HG03139 (cell line): Measurements from ENCODE around the gene FGFRL1.

Experiments used
- ATAC-seq: cut with Tn5 transposase; IDR thresholded peaks from one replicate; pipeline ENCODE4 v1.9.1; 2021; ENCODE audit not compliant: unreplicated experiment

Gene FGFRL1

GRCh38 chr4:1011022-1011665 is at the start of gene FGFRL1:
Gene FGFRL1, plus strand, starts transcription at chr4:1011626. Its CDS starts 860 bp downstream, at chr4:1012486.
- ATAC-seq, result peak; percentile 37

GRCh38 chr4:962231-963208 is 48.9 kb upstream of the FGFRL1 start:
- ATAC-seq, result no peak

DNA sequence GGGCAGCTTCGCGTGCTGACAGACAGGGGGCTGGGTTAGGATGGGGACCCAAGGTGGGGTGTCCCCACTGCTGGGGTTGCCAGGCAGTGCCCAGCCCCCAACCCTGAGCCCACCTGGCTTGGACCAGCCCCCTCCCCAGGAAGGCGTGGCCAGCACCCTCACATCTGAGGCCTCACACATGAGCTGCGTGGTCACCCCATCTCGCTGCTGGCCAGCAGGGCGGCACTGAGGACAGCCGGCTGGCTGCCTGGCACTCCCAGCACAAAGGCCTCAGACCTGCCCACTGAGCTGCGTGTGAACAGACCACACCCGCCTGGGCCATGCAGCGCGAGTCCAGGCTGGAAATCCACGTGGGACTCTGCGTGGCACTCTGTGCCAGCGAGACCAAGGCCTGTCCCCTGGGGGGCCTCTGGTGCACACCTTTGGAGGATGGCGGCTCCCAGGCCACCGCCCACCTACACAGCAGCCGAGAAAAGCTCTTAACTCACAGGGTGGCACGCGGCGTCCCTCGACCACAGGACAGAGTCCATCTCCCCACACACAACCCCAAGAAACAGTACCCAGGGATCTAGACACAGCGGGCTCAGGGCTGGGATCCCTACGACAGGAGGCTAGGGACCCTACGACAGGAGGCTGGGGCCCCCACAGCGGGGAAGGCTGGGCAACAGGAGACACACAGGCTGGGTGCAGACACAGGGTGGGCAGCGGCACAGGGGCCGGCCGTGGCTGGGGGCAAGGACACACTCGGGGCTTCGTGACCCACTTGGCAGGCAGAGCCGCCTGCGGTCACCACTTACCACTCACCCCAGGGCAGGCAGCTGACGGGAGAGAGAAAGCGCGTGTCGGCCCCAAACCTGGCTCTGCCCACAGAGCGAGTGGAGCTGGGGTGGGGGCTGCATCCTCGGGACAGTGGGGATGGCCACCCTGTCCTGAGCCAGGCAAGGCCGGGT is 47.9 kb upstream of the FGFRL1 start:
- no peak for ATAC-seq

DNA sequence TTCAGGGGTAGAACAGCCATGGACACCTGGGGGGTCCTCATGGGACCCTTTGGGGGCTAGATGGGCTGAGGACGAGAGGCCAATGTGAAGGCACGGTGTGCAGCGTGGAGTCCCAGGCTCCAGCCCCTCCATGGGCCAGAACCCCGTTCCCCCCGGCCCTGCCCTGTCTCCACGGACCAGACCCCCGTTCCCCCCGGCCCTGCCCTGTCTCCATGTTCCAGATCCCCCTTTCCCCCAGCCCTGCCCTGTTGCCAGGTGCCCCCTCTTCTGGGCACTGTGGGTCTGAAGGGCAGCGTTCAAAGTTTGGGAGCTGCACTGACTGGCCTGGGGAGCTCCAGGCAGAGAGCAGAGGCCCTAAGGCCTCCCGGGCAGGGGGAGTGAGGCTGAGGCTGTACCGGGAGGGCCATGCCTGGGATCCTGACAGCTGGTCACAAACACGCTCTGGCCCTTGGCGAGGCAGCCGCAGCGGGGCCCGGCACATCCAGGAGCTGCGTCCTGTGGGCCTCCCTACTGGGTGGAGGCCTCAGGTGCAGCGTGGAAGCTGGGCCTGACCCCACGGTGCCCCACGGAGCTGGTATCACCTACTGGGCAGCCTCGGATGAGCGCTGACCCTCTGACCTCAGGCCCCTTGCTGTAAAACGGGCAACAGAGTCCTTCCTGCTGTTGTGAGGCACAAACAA is 46.9 kb upstream of the FGFRL1 start:
- ATAC-seq, result no peak

- ATAC-seq, result no peak
Measured at GRCh38 chr4:965048-965765, 46.2 kb upstream of the FGFRL1 start.

GRCh38 chr4:965766-966134 is 45.7 kb upstream of the FGFRL1 start:
- ATAC-seq, result no peak

DNA sequence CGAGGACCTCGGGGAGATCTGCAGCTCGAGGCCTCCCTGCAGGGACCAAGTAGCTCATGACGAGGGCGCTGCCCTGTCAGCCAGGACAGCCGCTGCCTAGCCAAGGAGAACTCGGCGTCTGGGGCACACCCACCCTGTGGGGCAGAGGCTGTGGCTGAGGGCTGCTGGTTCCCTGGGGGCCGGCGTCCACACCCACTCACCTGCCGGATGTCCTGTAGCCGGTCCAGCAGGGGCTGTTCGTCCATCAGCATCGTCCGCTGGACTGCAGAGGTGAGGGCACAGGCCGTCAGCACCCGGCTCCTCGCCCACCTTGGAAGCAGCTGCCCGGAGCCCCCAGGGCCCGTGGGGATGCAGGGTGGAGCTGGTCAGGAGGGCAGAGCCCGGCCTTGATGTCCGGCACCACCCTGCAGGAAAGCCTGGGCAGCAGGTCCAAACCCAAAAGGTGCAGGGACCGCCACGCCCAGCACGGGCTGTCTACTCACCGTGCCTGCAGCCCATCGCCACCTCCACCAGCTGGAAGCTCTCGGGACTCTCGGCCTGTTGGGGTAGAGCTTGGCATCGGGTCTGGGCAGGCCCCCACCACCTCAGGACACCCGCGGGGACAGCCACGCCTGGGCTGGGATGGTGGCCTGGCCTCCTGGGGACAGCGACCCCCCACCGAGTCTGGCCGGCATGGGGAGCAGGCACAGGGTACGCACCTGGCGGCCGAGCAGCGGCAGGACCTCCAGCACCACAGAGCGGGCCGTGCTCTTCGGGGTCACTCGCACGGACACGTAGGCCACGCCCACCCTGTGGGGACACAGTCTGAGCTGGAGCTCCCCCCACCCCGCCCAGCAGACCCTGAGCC is 44.9 kb upstream of the FGFRL1 start:
- no peak for ATAC-seq

DNA sequence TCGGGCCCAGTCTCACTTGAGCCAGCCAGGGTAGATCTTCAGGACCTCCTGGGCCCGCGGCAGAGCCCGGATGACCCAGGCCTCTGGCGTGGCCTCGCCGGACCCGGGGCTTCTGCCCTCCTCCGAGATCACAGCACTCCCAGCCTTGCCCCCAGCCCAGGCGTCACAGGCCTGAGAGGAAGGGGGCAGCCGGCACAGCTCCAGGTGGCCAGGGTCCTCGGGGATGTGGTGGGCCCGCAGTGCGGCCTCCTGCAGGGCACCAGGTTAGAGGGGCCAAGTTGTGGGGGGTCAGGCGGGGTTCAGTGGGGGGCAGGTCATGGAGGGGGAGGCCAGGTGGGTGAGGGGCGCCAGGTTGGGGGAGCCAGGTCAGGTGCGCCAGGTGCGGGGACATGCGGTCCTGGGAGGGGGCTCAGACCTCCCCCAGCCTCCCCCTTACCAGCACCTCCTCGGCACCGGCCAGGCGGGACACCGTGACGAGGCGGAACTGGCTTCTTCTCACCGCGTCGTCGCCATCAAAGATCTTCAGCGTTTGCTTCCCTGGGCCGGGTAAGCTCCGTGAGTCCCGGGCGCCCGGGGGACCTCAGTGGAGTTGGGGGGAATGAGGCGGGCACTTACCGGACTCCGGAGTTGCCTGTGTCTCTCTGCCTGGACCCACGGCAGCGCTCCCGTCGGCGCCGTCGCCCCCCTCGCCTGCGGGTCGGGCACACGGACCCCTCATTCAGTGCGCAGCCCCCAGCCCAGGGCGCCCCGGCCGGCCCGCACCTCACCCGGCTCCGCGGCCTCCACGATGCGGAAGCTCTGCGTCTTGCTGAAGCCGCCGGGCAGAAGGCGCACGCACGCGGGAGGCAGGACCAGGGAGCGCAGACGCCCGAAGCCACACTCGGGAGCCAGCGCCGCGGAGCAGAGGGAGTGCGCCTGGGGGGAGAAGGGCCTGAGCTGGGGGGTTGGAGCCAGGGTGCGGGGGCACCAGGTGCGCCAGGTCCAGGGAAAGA is 44.0 kb upstream of the FGFRL1 start:
- no peak for ATAC-seq

GRCh38 chr4:968221-968620 is 43.2 kb upstream of the FGFRL1 start:
- no peak for ATAC-seq

GRCh38 chr4:968621-969394 is 42.6 kb upstream of the FGFRL1 start:
- ATAC-seq, result no peak

GRCh38 chr4:970046-970745 is 41.2 kb upstream of the FGFRL1 start:
- ATAC-seq, result no peak

DNA sequence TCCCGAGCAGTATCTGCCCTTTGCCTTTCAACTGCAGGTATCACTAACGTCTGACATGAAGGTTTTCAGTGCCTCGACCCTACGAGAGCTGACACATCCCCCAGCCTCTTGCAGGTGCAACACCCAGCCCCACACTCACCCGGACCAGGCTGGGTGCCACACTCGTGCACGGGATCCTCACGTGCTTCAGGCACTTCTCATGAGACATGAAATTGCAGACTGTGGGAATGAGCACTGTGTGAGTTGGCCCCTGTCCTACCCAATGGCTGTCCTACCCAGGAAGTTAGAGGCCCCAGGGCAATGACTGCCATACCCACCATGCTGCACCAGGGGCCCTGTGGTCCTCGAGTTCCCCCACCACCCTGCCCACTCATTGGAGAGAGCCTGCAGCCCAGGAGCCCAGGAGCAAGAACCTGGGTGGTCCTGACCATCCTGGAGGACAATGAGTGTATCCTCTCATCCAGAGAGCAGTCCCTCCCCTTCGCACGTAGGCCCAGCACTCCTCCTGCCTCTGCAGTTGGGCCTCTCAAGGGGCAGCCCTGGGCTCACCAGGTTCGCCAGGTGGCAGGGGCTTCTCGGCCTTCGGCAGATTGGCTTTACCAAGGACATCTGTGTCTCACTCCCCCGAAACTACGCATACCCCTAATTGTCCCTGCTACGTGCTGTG is 40.4 kb upstream of the FGFRL1 start:
- ATAC-seq, result no peak

DNA sequence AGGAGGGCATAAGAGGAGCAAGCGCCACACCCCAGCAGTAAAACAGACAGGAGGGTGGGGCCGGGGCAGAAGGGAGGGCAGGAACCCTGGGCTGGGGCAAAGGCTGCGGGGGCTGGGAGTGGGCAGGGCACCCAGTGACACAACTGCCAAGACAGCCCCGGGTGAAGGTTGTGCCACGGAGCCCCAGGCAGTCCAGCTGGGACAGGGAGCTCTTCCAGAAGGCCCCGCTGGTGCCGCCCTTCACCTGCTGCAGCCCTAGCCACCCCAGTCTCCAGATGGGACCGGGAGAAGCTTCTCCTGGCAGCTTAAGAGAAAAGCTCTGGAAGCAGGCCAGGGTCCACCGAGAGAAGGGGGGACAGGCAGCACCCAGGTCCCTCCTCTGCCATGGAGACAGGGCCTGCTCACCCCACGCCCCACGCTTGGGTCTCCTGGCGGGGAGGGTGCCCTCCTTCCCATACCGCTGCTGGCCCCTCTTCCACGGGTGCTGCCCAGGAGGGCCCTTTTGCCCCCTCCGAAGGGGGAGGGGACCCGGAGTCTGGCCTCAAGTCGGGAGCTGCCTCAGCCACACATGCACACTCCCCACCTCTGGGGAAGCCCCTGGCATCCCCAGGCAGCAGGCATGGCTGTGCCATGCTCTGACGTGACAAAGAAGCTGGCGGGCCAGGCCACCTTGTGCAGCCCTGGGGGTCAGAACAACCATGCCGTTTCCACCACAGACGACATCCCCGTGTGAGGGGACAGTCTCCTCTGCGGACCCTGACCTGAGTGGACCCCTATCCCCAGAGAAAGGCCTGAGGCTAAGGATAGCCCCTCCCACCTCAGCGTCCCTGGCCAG is 39.5 kb upstream of the FGFRL1 start:
- no peak for ATAC-seq

- ATAC-seq, result peak; percentile 34
Measured at GRCh38 chr4:972651-973424, 38.6 kb upstream of the FGFRL1 start.
